ENCODE measurements around the gene HBA1.

Gene HBA1

GRCh38 chr16:138049-138417 lies 38.4 kb upstream of the HBA1 start:
- Histone ChIP-seq H3K79me1 (ENCODE audit: low read length) (peaks cover 1% of the 10 kb centered on the region), H2BK120ac (ENCODE audit: low read depth, low read length) (peak overlapping the region; percentile 96), H3K4ac (ENCODE audit: low read depth, low read length) (peak overlapping the region; percentile 73), H3K56ac (ENCODE audit: low read length) (peak overlapping the region; percentile 85), H3K23ac (ENCODE audit: low read length) (no peak overlapping the region), H2BK15ac (replicated peaks; ENCODE audit: low read depth) (no peak overlapping the region), H3K9ac (ENCODE audit: low read length) (peak overlapping the region; percentile 77), H3K27me3 (ENCODE audit: insufficient read depth, low read length, poor library complexity) (no peaks in the 10 kb centered on the region), H3K4me3 (ENCODE audit: low read length) (peak overlapping the region; percentile 49), H2BK5ac (ENCODE audit: low read length) (no peak overlapping the region), H4K8ac (ENCODE audit: low read depth, low read length) (peak overlapping the region; percentile 65), H3K4me2 (ENCODE audit: low read length) (peak overlapping the region; percentile 56), H3K36me3 (ENCODE audit: control insufficient read depth, insufficient read depth, low read length) (no peaks in the 10 kb centered on the region), H3K79me2 (ENCODE audit: control insufficient read depth, insufficient read depth, low read length) (no peaks in the 10 kb centered on the region), H2AK5ac (ENCODE audit: low read length) (no peak overlapping the region), H3K4me1 (ENCODE audit: control insufficient read depth, low read depth, low read length) (no peaks in the 10 kb centered on the region), H3K27ac (ENCODE audit: low read depth, low read length) (peak overlapping the region; percentile 78), H4K5ac (ENCODE audit: low read length) (no peak overlapping the region), H3K18ac (ENCODE audit: low read length) (peak overlapping the region; percentile 96)
- WGBS (ENCODE audit: extremely low coverage, insufficient coverage, low lambda C conversion rate) = no CpG with 5 or more reads among the region's 30 CpGs
- DNase-seq = peak; percentile 36

DNA sequence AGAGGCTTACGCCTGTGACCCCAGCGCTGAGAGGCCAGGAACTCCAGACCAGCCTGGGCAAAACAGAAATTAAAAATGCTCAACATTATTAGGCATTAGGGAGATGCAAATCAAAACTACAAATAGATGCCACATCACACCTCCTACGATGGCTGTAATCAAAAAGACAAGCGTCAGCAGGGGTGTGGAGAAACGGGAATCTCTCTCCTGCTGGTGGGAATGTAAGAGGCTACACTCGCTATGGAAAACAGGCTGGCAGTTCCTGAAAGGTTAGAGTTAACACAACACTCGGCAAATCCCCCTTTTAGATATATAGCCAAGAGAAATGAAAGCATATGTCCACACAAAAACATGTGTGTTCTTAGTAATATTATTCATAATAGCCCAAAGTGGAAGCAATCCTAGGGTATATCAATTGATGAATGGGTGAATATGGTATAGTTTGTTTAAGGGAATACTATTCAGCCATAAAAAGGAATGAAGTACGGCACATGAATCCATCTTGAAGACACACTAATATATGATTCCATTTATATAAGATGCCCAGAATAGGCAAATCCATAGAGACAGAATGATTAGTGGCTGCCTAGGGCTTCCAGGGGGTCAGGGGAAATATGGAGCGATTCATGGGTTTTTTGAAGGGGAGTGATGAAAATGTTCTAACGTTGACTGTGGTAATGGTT lies 36.2 kb upstream of the HBA1 start:
- H3K18ac ChIP-seq (ENCODE audit: low read length) = no peak overlapping the region
- no peak overlapping the region for H3K27ac ChIP-seq (ENCODE audit: low read depth, low read length)

GRCh38 chr16:142405-142967 lies 34.0 kb upstream of the HBA1 start:
- H2AK5ac ChIP-seq (ENCODE audit: low read length) = no peak overlapping the region
- no peak overlapping the region for H3K4ac ChIP-seq (ENCODE audit: low read depth, low read length)
- no peaks in the 10 kb centered on the region for H3K36me3 ChIP-seq (ENCODE audit: control insufficient read depth, insufficient read depth, low read length)
- no peak for DNase-seq
- H3K23ac ChIP-seq (ENCODE audit: low read length) = no peak overlapping the region
- H3K4me2 ChIP-seq (ENCODE audit: low read length) = no peak overlapping the region
- H3K27me3 ChIP-seq (ENCODE audit: insufficient read depth, low read length, poor library complexity) = no peaks in the 10 kb centered on the region
- H3K27ac ChIP-seq (ENCODE audit: low read depth, low read length) = no peak overlapping the region
- no peak overlapping the region for H2BK5ac ChIP-seq (ENCODE audit: low read length)
- H4K8ac ChIP-seq (ENCODE audit: low read depth, low read length) = no peak overlapping the region
- H3K4me3 ChIP-seq (ENCODE audit: low read length) = no peak overlapping the region
- H3K79me1 ChIP-seq (ENCODE audit: low read length) = no peaks in the 10 kb centered on the region
- no peak overlapping the region for H3K9ac ChIP-seq (ENCODE audit: low read length)
- H2BK120ac ChIP-seq (ENCODE audit: low read depth, low read length) = no peak overlapping the region
- no peaks in the 10 kb centered on the region for H3K79me2 ChIP-seq (ENCODE audit: control insufficient read depth, insufficient read depth, low read length)
- H4K5ac ChIP-seq (ENCODE audit: low read length) = no peak overlapping the region
- H3K56ac ChIP-seq (ENCODE audit: low read length) = no peak overlapping the region
- no peak overlapping the region for H3K18ac ChIP-seq (ENCODE audit: low read length)
- H2BK15ac ChIP-seq (replicated peaks; ENCODE audit: low read depth) = no peak overlapping the region
- WGBS (ENCODE audit: extremely low coverage, insufficient coverage, low lambda C conversion rate) = no CpG with 5 or more reads among the region's 12 CpGs
- H3K4me1 ChIP-seq (ENCODE audit: control insufficient read depth, low read depth, low read length) = no peaks in the 10 kb centered on the region

More for the DNA sequence above, 36.2 kb upstream of the HBA1 start:
- no peak overlapping the region for H3K4ac ChIP-seq (ENCODE audit: low read depth, low read length)
- no peak overlapping the region for H3K4me2 ChIP-seq (ENCODE audit: low read length)
- H3K4me1 ChIP-seq (ENCODE audit: control insufficient read depth, low read depth, low read length) = no peaks in the 10 kb centered on the region
- H2AK5ac ChIP-seq (ENCODE audit: low read length) = no peak overlapping the region
- peak; percentile 55 for DNase-seq
- H3K27me3 ChIP-seq (ENCODE audit: insufficient read depth, low read length, poor library complexity) = no peaks in the 10 kb centered on the region
- no peak overlapping the region for H2BK120ac ChIP-seq (ENCODE audit: low read depth, low read length)
- no peak overlapping the region for H3K9ac ChIP-seq (ENCODE audit: low read length)
- no peak overlapping the region for H3K4me3 ChIP-seq (ENCODE audit: low read length)
- no peak overlapping the region for H4K5ac ChIP-seq (ENCODE audit: low read length)
- H3K79me2 ChIP-seq (ENCODE audit: control insufficient read depth, insufficient read depth, low read length) = no peaks in the 10 kb centered on the region
- no peak overlapping the region for H4K8ac ChIP-seq (ENCODE audit: low read depth, low read length)
- no peak overlapping the region for H2BK15ac ChIP-seq (replicated peaks; ENCODE audit: low read depth)
- H3K79me1 ChIP-seq (ENCODE audit: low read length) = peaks cover 1% of the 10 kb centered on the region
- no CpG with 5 or more reads among the region's 10 CpGs for WGBS (ENCODE audit: extremely low coverage, insufficient coverage, low lambda C conversion rate)
- no peak overlapping the region for H2BK5ac ChIP-seq (ENCODE audit: low read length)
- H3K36me3 ChIP-seq (ENCODE audit: control insufficient read depth, insufficient read depth, low read length) = no peaks in the 10 kb centered on the region
- H3K23ac ChIP-seq (ENCODE audit: low read length) = no peak overlapping the region
- no peak overlapping the region for H3K56ac ChIP-seq (ENCODE audit: low read length)

DNA sequence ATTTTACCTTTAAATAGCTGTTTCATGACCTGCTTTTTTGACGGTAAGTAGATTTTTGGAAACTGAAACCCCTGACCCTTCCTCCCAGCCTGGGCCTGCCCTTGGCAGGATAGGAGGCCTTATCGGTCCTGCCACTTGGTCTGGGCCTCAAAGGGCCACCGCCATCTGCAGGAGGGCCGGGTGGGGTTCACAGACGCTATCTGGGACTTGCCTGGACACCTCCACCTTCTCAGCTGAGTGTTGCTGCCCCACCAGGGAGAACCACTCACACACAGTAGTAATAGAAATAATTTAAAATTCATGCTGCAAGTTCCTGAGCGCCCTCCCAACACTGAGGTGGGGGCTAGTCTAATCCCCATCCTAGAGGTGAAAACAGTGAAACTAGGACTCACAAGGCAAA lies 33.4 kb upstream of the HBA1 start:
- no CpG with 5 or more reads among the region's 6 CpGs for WGBS (ENCODE audit: extremely low coverage, insufficient coverage, low lambda C conversion rate)
- Histone ChIP-seq H3K4me3 (ENCODE audit: low read length) (no peak overlapping the region), H3K79me2 (ENCODE audit: control insufficient read depth, insufficient read depth, low read length) (no peaks in the 10 kb centered on the region), H2BK15ac (replicated peaks; ENCODE audit: low read depth) (no peak overlapping the region), H3K18ac (ENCODE audit: low read length) (no peak overlapping the region), H3K9ac (ENCODE audit: low read length) (no peak overlapping the region), H3K4me2 (ENCODE audit: low read length) (no peak overlapping the region), H3K56ac (ENCODE audit: low read length) (no peak overlapping the region), H3K36me3 (ENCODE audit: control insufficient read depth, insufficient read depth, low read length) (no peaks in the 10 kb centered on the region), H3K27ac (ENCODE audit: low read depth, low read length) (no peak overlapping the region), H3K4me1 (ENCODE audit: control insufficient read depth, low read depth, low read length) (no peaks in the 10 kb centered on the region), H2BK5ac (ENCODE audit: low read length) (no peak overlapping the region), H4K8ac (ENCODE audit: low read depth, low read length) (no peak overlapping the region), H4K5ac (ENCODE audit: low read length) (no peak overlapping the region), H3K27me3 (ENCODE audit: insufficient read depth, low read length, poor library complexity) (no peaks in the 10 kb centered on the region), H3K4ac (ENCODE audit: low read depth, low read length) (no peak overlapping the region), H3K23ac (ENCODE audit: low read length) (no peak overlapping the region), H2AK5ac (ENCODE audit: low read length) (no peak overlapping the region), H2BK120ac (ENCODE audit: low read depth, low read length) (no peak overlapping the region), H3K79me1 (ENCODE audit: low read length) (no peaks in the 10 kb centered on the region)
- DNase-seq = no peak

DNA sequence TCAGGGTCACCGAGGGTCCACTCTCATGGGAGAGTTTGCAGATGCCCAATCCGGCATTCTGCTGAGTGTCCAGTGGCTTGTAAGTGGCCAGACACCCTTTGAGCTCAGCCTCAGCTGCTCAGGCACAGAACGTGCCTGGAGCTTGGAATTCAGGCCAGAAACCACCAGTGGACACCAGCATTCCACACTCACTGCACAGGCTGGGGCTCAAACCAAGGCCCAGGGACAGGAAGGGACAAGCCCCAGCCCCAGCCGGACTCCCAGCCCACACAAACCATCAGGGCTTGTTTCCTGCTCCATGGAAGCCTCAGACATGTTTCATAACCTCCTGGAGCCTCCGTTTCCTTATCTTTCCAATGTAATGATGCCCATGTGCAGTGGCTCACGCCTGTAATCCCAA lies 33.0 kb upstream of the HBA1 start:
- no peak for DNase-seq
- Histone ChIP-seq H4K5ac (ENCODE audit: low read length) (no peak overlapping the region), H2BK120ac (ENCODE audit: low read depth, low read length) (no peak overlapping the region), H3K36me3 (ENCODE audit: control insufficient read depth, insufficient read depth, low read length) (no peaks in the 10 kb centered on the region), H3K79me2 (ENCODE audit: control insufficient read depth, insufficient read depth, low read length) (no peaks in the 10 kb centered on the region), H2BK15ac (replicated peaks; ENCODE audit: low read depth) (no peak overlapping the region), H3K56ac (ENCODE audit: low read length) (no peak overlapping the region), H3K18ac (ENCODE audit: low read length) (no peak overlapping the region), H3K27me3 (ENCODE audit: insufficient read depth, low read length, poor library complexity) (no peaks in the 10 kb centered on the region), H3K4me2 (ENCODE audit: low read length) (no peak overlapping the region), H4K8ac (ENCODE audit: low read depth, low read length) (no peak overlapping the region), H2AK5ac (ENCODE audit: low read length) (no peak overlapping the region), H3K4ac (ENCODE audit: low read depth, low read length) (no peak overlapping the region), H2BK5ac (ENCODE audit: low read length) (no peak overlapping the region), H3K9ac (ENCODE audit: low read length) (no peak overlapping the region), H3K4me3 (ENCODE audit: low read length) (no peak overlapping the region), H3K27ac (ENCODE audit: low read depth, low read length) (no peak overlapping the region), H3K4me1 (ENCODE audit: control insufficient read depth, low read depth, low read length) (no peaks in the 10 kb centered on the region), H3K23ac (ENCODE audit: low read length) (no peak overlapping the region), H3K79me1 (ENCODE audit: low read length) (no peaks in the 10 kb centered on the region)
- no CpG with 5 or more reads among the region's 6 CpGs for WGBS (ENCODE audit: extremely low coverage, insufficient coverage, low lambda C conversion rate)

GRCh38 chr16:144797-145252 lies 31.7 kb upstream of the HBA1 start:
- no peaks in the 10 kb centered on the region for H3K36me3 ChIP-seq (ENCODE audit: control insufficient read depth, insufficient read depth, low read length)
- no peak overlapping the region for H2BK5ac ChIP-seq (ENCODE audit: low read length)
- H3K27me3 ChIP-seq (ENCODE audit: insufficient read depth, low read length, poor library complexity) = no peaks in the 10 kb centered on the region
- no peaks in the 10 kb centered on the region for H3K79me2 ChIP-seq (ENCODE audit: control insufficient read depth, insufficient read depth, low read length)
- DNase-seq = no peak
- H3K56ac ChIP-seq (ENCODE audit: low read length) = no peak overlapping the region
- WGBS (ENCODE audit: extremely low coverage, insufficient coverage, low lambda C conversion rate) = no CpG with 5 or more reads among the region's 14 CpGs
- H3K4me1 ChIP-seq (ENCODE audit: control insufficient read depth, low read depth, low read length) = no peaks in the 10 kb centered on the region
- no peaks in the 10 kb centered on the region for H3K79me1 ChIP-seq (ENCODE audit: low read length)
- no peak overlapping the region for H4K5ac ChIP-seq (ENCODE audit: low read length)
- no peak overlapping the region for H3K4ac ChIP-seq (ENCODE audit: low read depth, low read length)
- H2AK5ac ChIP-seq (ENCODE audit: low read length) = no peak overlapping the region
- no peak overlapping the region for H3K4me3 ChIP-seq (ENCODE audit: low read length)
- H3K23ac ChIP-seq (ENCODE audit: low read length) = no peak overlapping the region
- no peak overlapping the region for H3K4me2 ChIP-seq (ENCODE audit: low read length)
- H2BK15ac ChIP-seq (replicated peaks; ENCODE audit: low read depth) = no peak overlapping the region
- H4K8ac ChIP-seq (ENCODE audit: low read depth, low read length) = no peak overlapping the region
- no peak overlapping the region for H2BK120ac ChIP-seq (ENCODE audit: low read depth, low read length)
- no peak overlapping the region for H3K9ac ChIP-seq (ENCODE audit: low read length)
- no peak overlapping the region for H3K18ac ChIP-seq (ENCODE audit: low read length)
- no peak overlapping the region for H3K27ac ChIP-seq (ENCODE audit: low read depth, low read length)

Data from mesendoderm (in vitro differentiated cells).